DND-41 (cell line): ENCODE data around the gene PDC.

Experiments used
- EZH2 ChIP-seq: IDR thresholded peaks from 3 replicates; pipeline ENCODE4 v1.6.1; 2012; ENCODE audit warnings: borderline replicate concordance, low read depth, mild to moderate bottlenecking, moderate library complexity, low read length, inconsistent platforms; ENCODE audit not compliant: severe bottlenecking
- TF ChIP-seq, protein P1 (sequence below): IDR thresholded peaks from 2 replicates; pipeline ENCODE4 v1.5.1; 2012; ENCODE audit warnings: borderline replicate concordance, low read length, moderate library complexity, mild to moderate bottlenecking; ENCODE audit not compliant: poor library complexity, severe bottlenecking; ENCODE audit errors: extremely low read depth

DNA sequence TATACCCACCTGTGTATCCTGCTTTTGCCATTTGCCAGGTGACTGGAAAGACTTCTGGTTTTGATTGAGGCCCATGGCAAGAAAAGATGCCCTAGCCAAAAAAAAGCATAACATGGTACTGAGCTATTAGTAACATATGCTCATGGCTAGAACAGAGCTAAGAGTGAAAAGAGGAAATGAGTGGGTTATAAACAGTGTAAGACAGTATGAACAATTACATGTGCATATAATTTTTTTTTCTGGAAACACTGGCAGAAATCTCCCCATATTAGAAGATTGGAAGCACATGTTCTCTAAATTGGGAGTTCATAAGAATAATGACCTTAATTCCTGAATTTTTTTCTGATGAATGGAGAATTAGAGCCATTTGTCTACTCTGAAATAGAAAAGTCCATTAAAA lies 41.2 kb upstream of the PDC start:
- TF ChIP-seq EZH2: no peak
- TF ChIP-seq, protein P1, sequence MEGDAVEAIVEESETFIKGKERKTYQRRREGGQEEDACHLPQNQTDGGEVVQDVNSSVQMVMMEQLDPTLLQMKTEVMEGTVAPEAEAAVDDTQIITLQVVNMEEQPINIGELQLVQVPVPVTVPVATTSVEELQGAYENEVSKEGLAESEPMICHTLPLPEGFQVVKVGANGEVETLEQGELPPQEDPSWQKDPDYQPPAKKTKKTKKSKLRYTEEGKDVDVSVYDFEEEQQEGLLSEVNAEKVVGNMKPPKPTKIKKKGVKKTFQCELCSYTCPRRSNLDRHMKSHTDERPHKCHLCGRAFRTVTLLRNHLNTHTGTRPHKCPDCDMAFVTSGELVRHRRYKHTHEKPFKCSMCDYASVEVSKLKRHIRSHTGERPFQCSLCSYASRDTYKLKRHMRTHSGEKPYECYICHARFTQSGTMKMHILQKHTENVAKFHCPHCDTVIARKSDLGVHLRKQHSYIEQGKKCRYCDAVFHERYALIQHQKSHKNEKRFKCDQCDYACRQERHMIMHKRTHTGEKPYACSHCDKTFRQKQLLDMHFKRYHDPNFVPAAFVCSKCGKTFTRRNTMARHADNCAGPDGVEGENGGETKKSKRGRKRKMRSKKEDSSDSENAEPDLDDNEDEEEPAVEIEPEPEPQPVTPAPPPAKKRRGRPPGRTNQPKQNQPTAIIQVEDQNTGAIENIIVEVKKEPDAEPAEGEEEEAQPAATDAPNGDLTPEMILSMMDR: no peak
